ENCODE measurements around the gene CUX1. TPM values are rescaled to one million over a fixed set of nuclear protein-coding genes. Genes with fewer than 3 reads are reported as not detected.

Gene CUX1
- total RNA-seq, 4 donors from 2014 or later, result 64.1 to 142 (median 111) TPM

- H3K36me3 ChIP-seq, result no peaks in the 10 kb centered on the region
- H3K27ac ChIP-seq, result no peak overlapping the region
- H3K4me3 ChIP-seq, result no peak overlapping the region
- H3K9me3 ChIP-seq, result no peaks in the 10 kb centered on the region
- no peaks in the 10 kb centered on the region for H3K4me1 ChIP-seq
- DNase-seq, result no peak
- H3K27me3 ChIP-seq, result no peaks in the 10 kb centered on the region
- no peak for TF ChIP-seq POLR2A (IDR thresholded peaks at IDR 0.05)
- TF ChIP-seq, protein P1, sequence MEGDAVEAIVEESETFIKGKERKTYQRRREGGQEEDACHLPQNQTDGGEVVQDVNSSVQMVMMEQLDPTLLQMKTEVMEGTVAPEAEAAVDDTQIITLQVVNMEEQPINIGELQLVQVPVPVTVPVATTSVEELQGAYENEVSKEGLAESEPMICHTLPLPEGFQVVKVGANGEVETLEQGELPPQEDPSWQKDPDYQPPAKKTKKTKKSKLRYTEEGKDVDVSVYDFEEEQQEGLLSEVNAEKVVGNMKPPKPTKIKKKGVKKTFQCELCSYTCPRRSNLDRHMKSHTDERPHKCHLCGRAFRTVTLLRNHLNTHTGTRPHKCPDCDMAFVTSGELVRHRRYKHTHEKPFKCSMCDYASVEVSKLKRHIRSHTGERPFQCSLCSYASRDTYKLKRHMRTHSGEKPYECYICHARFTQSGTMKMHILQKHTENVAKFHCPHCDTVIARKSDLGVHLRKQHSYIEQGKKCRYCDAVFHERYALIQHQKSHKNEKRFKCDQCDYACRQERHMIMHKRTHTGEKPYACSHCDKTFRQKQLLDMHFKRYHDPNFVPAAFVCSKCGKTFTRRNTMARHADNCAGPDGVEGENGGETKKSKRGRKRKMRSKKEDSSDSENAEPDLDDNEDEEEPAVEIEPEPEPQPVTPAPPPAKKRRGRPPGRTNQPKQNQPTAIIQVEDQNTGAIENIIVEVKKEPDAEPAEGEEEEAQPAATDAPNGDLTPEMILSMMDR (IDR thresholded peaks at IDR 0.05), result no peak
Observed at GRCh38 chr7:102264367-102264891, 447.0 kb downstream of the CUX1 start.

DNA sequence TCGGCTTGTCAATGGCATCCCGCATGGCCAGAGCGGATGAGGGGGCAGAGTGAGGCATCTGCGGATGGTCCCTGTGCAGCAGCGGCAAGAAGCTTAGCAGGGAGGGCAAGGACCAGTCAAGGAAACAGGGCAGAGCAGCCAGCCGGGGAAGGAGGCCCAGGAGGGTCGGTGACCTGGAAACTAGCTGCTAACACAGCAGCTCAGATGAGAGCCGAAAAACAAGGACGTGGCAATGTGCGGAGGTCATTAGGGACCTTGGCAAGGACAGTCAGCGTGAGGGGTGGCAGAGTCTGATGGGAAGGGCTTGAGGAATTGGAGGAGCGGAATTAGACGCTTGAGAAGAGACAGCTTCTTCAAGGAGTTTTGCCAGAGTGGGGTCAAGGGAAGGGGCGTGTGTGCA, 449.1 kb downstream of the CUX1 start:
- no peaks in the 10 kb centered on the region for H3K9me3 ChIP-seq
- no peak overlapping the region for H3K4me3 ChIP-seq
- H3K36me3 ChIP-seq, result no peaks in the 10 kb centered on the region
- H3K4me1 ChIP-seq, result no peaks in the 10 kb centered on the region
- no peaks in the 10 kb centered on the region for H3K27me3 ChIP-seq
- DNase-seq, result no peak
- TF ChIP-seq, protein P1 (IDR thresholded peaks at IDR 0.05), result no peak
- TF ChIP-seq POLR2A (IDR thresholded peaks at IDR 0.05), result no peak
- H3K27ac ChIP-seq, result no peak overlapping the region

DNA sequence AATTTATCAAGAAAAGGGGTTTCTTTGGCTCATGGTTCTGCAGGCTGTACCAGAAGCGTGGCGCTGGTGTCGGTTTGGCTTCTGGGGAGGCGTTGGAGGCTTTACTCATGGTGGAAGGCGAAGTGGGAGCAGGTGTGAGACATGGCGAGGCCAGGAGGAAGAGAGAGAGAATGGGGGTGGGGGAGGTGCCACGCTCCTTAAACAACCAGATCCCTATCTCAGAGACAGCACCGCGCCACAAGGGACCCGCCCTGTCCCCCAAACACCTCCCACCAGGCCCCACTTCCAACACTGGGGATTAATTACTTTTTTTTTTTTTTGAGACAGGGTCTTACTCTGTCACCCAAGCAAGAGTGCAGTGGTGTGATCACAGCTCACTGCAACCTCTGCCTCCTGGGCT, 451.2 kb downstream of the CUX1 start:
- DNase-seq, result no peak
- no peak for TF ChIP-seq POLR2A (IDR thresholded peaks at IDR 0.05)
- TF ChIP-seq, protein P1 (IDR thresholded peaks at IDR 0.05), result no peak
- Histone ChIP-seq H3K4me3 (no peak overlapping the region), H3K9me3 (no peaks in the 10 kb centered on the region), H3K27me3 (no peaks in the 10 kb centered on the region), H3K36me3 (no peaks in the 10 kb centered on the region), H3K27ac (no peak overlapping the region), H3K4me1 (peaks cover 0 to 11% (median 2%) of the 10 kb centered on the region in 4 donors)

DNA sequence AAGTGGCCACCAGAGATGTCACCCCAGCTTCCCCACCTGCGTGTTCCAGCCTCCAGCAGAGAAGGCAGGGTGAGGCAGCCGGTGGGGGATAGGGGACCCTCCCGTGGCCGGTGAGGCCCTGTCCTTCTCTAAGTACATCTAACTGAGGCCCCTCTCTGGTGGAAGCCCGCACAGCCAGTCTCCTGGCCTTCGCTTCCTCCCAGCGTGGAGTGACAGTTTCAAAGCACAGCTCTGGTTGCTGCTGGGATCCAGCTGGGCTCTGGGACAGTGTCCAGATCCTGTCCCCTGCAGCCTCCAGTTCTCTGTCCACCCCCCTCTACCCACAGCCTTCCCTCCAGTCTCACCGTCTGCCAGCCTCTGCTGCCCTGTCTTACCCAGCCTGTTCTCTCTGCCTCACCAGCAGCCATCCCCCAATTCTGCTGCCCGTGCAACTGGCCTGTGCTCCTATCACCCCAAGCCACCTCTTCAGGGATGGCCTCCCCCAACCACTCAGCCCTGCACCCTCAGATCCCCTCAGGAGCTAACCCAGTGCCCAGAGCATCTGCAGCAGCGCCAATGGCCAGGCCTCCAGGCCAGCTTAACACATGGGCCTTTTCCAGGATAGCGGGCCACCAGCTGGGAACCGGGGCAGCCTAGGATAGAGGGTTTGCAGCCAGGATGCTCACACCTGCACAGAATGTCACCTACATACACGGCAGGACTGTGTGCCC, 452.9 kb downstream of the CUX1 start:
- Histone ChIP-seq H3K4me1 (peaks cover 0 to 16% (median 2%) of the 10 kb centered on the region in 4 donors), H3K27me3 (no peaks in the 10 kb centered on the region), H3K4me3 (no peak overlapping the region), H3K27ac (no peak overlapping the region), H3K9me3 (no peaks in the 10 kb centered on the region), H3K36me3 (no peaks in the 10 kb centered on the region)
- DNase-seq, result no peak
- TF ChIP-seq POLR2A (IDR thresholded peaks at IDR 0.05), result no peak
- TF ChIP-seq, protein P1 (IDR thresholded peaks at IDR 0.05), result no peak

- no peak for DNase-seq
- no peaks in the 10 kb centered on the region for H3K27me3 ChIP-seq
- no peaks in the 10 kb centered on the region for H3K9me3 ChIP-seq
- no peak overlapping the region for H3K4me3 ChIP-seq
- no peak overlapping the region for H3K27ac ChIP-seq
- no peaks in the 10 kb centered on the region for H3K36me3 ChIP-seq
- peaks cover 0 to 16% (median 2%) of the 10 kb centered on the region in 4 donors for H3K4me1 ChIP-seq
- TF ChIP-seq, protein P1 (IDR thresholded peaks at IDR 0.05), result no peak
- TF ChIP-seq POLR2A (IDR thresholded peaks at IDR 0.05), result no peak
Observed at GRCh38 chr7:102271158-102271798, 453.9 kb downstream of the CUX1 start.
